A549 (cell line): ENCODE results near the gene CALHM1. TPM values are rescaled to one million over a fixed set of nuclear protein-coding genes. Genes with fewer than 3 reads are reported as not detected.

Experiments used
- ATAC-seq, 2 experiments: fragments of 200-7000 bp in 1 of 2; fragments of >200 bp in 1 of 2; cut with Nextera tagmentation in 1 of 2; cut with Tn5 transposase in 1 of 2; 3 replicates each; pipeline versions ENCODE4 v1.8.0 to v1.9.1; 2018 to 2020; ENCODE audit warnings: mild to moderate bottlenecking in 1 of 2, moderate library complexity in 1 of 2
- CTCF ChIA-PET: fragments of 300-600 bp; sonication (Branson Sonifier 250); formaldehyde crosslinking; extraction: SDS; loops from one replicate; lab custom pipeline; 2021; ENCODE audit warnings: antibody characterized with exemption, inconsistent platforms; lab: Yijun Ruan, JAX
- POLR2A ChIA-PET: fragments of 350-600 bp; formaldehyde crosslinking; extraction: SDS; loops from one replicate; lab custom pipeline; 2021; ENCODE audit warnings: antibody characterized with exemption, inconsistent platforms; lab: Yijun Ruan, JAX
- DNase-seq, 2 experiments: peaks; one replicate each; pipeline versions ENCODE4 v3.0.0 to v3.0.0-alpha.2; 2011 to 2016; ENCODE audit warnings: low read depth in 1 of 2, low spot score in 1 of 2
- FAIRE-seq: peaks from 2 replicates; lab custom pipeline; 2011; peaks lifted over from hg19 to GRCh38; lab: Jason Lieb, UNC
- H3K27ac ChIP-seq, 2 experiments: fragments of >200 bp; sonication (Bioruptor Twin); formaldehyde crosslinking; 3 replicates each; pipeline ENCODE4 v1.5.1; 2016 to 2017
- H3K4me1 ChIP-seq: fragments of >200 bp; sonication (Bioruptor Twin); formaldehyde crosslinking; 3 replicates; pipeline ENCODE4 v1.6.1; 2016
- H3K4me2 ChIP-seq: fragments of >200 bp; sonication (Bioruptor Twin); formaldehyde crosslinking; 3 replicates; pipeline ENCODE4 v1.6.1; 2016
- H3K4me3 ChIP-seq: fragments of >200 bp; sonication (Bioruptor Twin); formaldehyde crosslinking; 3 replicates; pipeline ENCODE4 v1.5.1; 2016
- H3K9me3 ChIP-seq: fragments of >200 bp; sonication (Bioruptor Twin); formaldehyde crosslinking; 3 replicates; pipeline ENCODE4 v1.6.1; 2016
- BHLHE40 ChIP-seq: IDR thresholded peaks from 2 replicates; pipeline ENCODE4 v1.6.1; 2012; ENCODE audit warnings: low read depth, low read length, inconsistent platforms
- CBX2 ChIP-seq: fragments of 200-600 bp; sonication (generic); IDR thresholded peaks from 2 replicates; pipeline ENCODE4 v1.6.1; 2016; ENCODE audit warnings: low read depth, mild to moderate bottlenecking, borderline replicate concordance
- CHD2 ChIP-seq: fragments of 150-350 bp; IDR thresholded peaks from 2 replicates; pipeline ENCODE4 v1.6.1; 2014; ENCODE audit warnings: low read length; ENCODE audit not compliant: partially characterized antibody
- CTCF ChIP-seq: fragments of >200 bp; sonication (Bioruptor Twin); formaldehyde crosslinking; IDR thresholded peaks from 3 replicates; pipeline ENCODE4 v1.5.1; 2016
- ELK1 ChIP-seq: fragments of 150-350 bp; IDR thresholded peaks from 2 replicates; pipeline ENCODE4 v1.6.1; 2014; ENCODE audit warnings: low read depth, mild to moderate bottlenecking, low read length
- HDAC2 ChIP-seq: fragments of 200-600 bp; sonication (generic); IDR thresholded peaks from 2 replicates; pipeline ENCODE4 v1.6.1; 2016
- HEYL ChIP-seq: fragments of 250-450 bp; sonication (Bioruptor Pico); IDR thresholded peaks from 2 replicates; pipeline ENCODE4 v1.8.0; 2021; ENCODE audit warnings: mild to moderate bottlenecking, moderate library complexity
- HOXA7 ChIP-seq: fragments of 250-450 bp; sonication (Bioruptor Pico); IDR thresholded peaks from 2 replicates; pipeline ENCODE4 v1.5.0; 2020; ENCODE audit warnings: mild to moderate bottlenecking, moderate library complexity
- KDM1A ChIP-seq: fragments of 200-600 bp; sonication (generic); IDR thresholded peaks from 2 replicates; pipeline ENCODE4 v1.6.1; 2016; ENCODE audit warnings: low read depth, mild to moderate bottlenecking
- MAZ ChIP-seq: fragments of 150-350 bp; IDR thresholded peaks from 2 replicates; pipeline ENCODE4 v1.6.1; 2014; ENCODE audit warnings: antibody characterized with exemption, low read depth, low read length, borderline replicate concordance
- NFE2L2 ChIP-seq: fragments of 150-350 bp; conservative IDR thresholded peaks from 2 replicates; pipeline ENCODE4 v1.6.1; 2014; ENCODE audit warnings: low read length
- NPAS2 ChIP-seq: fragments of 250-450 bp; sonication (Bioruptor Pico); IDR thresholded peaks from 2 replicates; pipeline ENCODE4 v1.8.0; 2022; ENCODE audit warnings: mild to moderate bottlenecking, moderate library complexity, borderline replicate concordance
- PHF8 ChIP-seq: fragments of 200-600 bp; sonication (generic); IDR thresholded peaks from 2 replicates; pipeline ENCODE4 v1.6.1; 2016; ENCODE audit warnings: low read depth, mild to moderate bottlenecking, antibody characterized with exemption, moderate library complexity, borderline replicate concordance
- POLR2A ChIP-seq: IDR thresholded peaks from 2 replicates; pipeline ENCODE4 v1.6.1; 2012; ENCODE audit warnings: mild to moderate bottlenecking, low read length
- RAD21 ChIP-seq, 2 experiments: fragments of >200 bp in 1 of 2; sonication (Bioruptor Twin) in 1 of 2; formaldehyde crosslinking in 1 of 2; IDR thresholded peaks in 1 of 2; conservative IDR thresholded peaks in 1 of 2; 2 replicates in 1 of 2; 3 replicates in 1 of 2; pipeline ENCODE4 v1.6.1; 2012 to 2018; ENCODE audit warnings: inconsistent platforms in 1 of 2
- RCOR1 ChIP-seq: fragments of 150-350 bp; IDR thresholded peaks from 2 replicates; pipeline ENCODE4 v1.6.1; 2014; ENCODE audit warnings: antibody characterized with exemption, low read length, low read depth
- SREBF2 ChIP-seq: fragments of 450-650 bp; IDR thresholded peaks from 2 replicates; pipeline ENCODE4 v1.6.1; 2014; ENCODE audit warnings: mild to moderate bottlenecking, moderate library complexity
- TFCP2L1 ChIP-seq: fragments of 250-450 bp; sonication (Bioruptor Pico); IDR thresholded peaks from 2 replicates; pipeline ENCODE4 v1.5.0; 2021; ENCODE audit warnings: mild to moderate bottlenecking
- TP53 ChIP-seq: fragments of 250-450 bp; sonication (Bioruptor Pico); IDR thresholded peaks from 2 replicates; pipeline ENCODE4 v1.5.0; 2021; ENCODE audit warnings: mild to moderate bottlenecking, moderate library complexity
- ZFP36 ChIP-seq: fragments of 450-650 bp; IDR thresholded peaks from 2 replicates; pipeline ENCODE4 v1.6.1; 2014; ENCODE audit warnings: borderline replicate concordance; ENCODE audit not compliant: partially characterized antibody
- ZNF302 ChIP-seq: fragments of 250-450 bp; sonication (Bioruptor Pico); IDR thresholded peaks from 2 replicates; pipeline ENCODE4 v1.9.0; 2021; ENCODE audit warnings: inconsistent platforms, mild to moderate bottlenecking, moderate library complexity
- ZSCAN20 ChIP-seq: fragments of 250-450 bp; sonication (Bioruptor Pico); IDR thresholded peaks from 2 replicates; pipeline ENCODE4 v1.8.0; 2022; ENCODE audit warnings: mild to moderate bottlenecking, moderate library complexity
- WGBS: methylation state at CpG from one replicate; pipeline ENCODE4 v1.1.6; 2017; ENCODE audit errors: missing lambda C conversion rate; 5-methylcytosine and 5-hydroxymethylcytosine counted together
- polyA plus RNA-seq, 4 experiments: library from polyadenylated mRNA; depleted of rRNA in 3 of 4; stranded (reverse); fragments of >200 nt; fragmentation: RNase III in 1 of 4; extraction: RNeasy Plus Mini Kit Qiagen cat#74134 plus additional on column Dnase treatment in 1 of 4; gene quantifications; 2 replicates in 3 of 4; 3 replicates in 1 of 4; pipeline ENCODE4 v1.2.3, GENCODE V29; 2011 to 2017
- TF ChIP-seq, protein P1 (sequence below): IDR thresholded peaks from 2 replicates; pipeline ENCODE4 v1.6.1; 2012
- TF ChIP-seq, protein P2 (sequence below): fragments of >200 bp; sonication (Bioruptor Twin); formaldehyde crosslinking; IDR thresholded peaks from 3 replicates; pipeline ENCODE4 v1.6.1; 2016

The CALHM1 gene
- polyA plus RNA-seq, 2 of the 4 experiments (the other 2 are of a cell fraction) = not detected

DNA sequence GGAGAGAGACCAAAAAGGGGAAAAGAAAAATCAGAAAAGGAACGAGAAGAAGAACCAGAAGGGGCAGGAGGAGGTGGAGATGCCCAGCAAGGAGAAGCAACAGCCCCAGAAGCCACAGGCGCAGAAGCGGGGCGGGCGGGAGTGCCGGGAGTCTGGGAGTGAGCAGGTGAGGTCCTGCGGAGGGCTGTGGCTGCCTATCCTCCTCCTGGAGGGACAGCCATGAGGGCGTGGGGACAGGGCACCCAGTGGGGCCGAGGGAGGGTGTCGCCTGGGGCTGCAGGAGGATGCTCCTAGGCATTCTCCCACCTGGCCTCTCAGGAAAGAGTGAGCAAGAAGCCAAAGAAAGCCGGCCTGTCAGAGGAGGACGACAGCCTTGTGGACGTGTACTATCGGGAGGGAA is 18.3 kb downstream of the CALHM1 start (continued):
- TF ChIP-seq HEYL (CRISPR knock-in tag) (no peak), ZNF302 (CRISPR knock-in tag) (no peak), NPAS2 (CRISPR knock-in tag) (no peak)
- TF ChIP-seq, protein P1, sequence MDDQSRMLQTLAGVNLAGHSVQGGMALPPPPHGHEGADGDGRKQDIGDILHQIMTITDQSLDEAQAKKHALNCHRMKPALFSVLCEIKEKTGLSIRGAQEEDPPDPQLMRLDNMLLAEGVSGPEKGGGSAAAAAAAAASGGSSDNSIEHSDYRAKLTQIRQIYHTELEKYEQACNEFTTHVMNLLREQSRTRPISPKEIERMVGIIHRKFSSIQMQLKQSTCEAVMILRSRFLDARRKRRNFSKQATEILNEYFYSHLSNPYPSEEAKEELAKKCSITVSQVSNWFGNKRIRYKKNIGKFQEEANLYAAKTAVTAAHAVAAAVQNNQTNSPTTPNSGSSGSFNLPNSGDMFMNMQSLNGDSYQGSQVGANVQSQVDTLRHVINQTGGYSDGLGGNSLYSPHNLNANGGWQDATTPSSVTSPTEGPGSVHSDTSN = no peak

DNA sequence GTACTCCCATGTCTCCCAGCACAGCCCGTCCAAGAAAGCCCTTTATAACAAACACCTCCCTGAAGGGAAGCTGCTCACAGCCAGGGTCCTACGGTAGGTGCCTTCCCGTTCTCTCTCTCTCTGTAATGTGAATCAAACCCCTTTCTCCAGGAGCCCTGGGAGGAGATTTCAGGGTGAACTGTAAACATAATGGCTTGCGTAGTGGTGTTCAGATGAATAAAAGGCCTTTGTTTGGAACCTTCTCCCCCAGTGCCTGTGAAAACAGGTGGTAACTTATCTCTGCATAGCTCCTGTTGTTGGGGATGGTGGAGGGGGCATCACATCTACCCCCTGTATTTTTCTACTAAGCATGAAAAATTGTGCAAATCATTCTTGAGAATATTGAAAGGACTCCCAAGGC is 18.9 kb downstream of the CALHM1 start:
- ChIA-PET POLR2A (no interaction called here), CTCF (interaction anchor here (1.8 to 1.9 kb wide), 2 partner anchors 23 to 46 kb away, joined by 4 to 5 read pairs; no protein-coding TSS in a partner anchor)
- Histone ChIP-seq H3K9me3 (no peaks in the 10 kb centered on the region), H3K4me3 (no peak overlapping the region), H3K4me1 (no peaks in the 10 kb centered on the region), H3K27ac (no peak overlapping the region), H3K4me2 (no peak overlapping the region)
- ATAC-seq (no peak), FAIRE-seq (no peak), DNase-seq (no peak)
- TF ChIP-seq PHF8 (no peak), BHLHE40 (no peak), NFE2L2 (no peak), ELK1 (no peak), MAZ (no peak), TFCP2L1 (CRISPR knock-in tag) (no peak), RAD21 (conservative IDR thresholded peaks at IDR 0.05 in 1 of 2, IDR thresholded peaks at IDR 0.05 in 1 of 2) (no peak)
- WGBS = 92% methylated on average over 4 of the region's 4 CpGs

GRCh38 chr10:103433858-103434257 is 24.8 kb downstream of the CALHM1 start:
- FAIRE-seq (no peak), DNase-seq (no peak), ATAC-seq (no peak)
- Histone ChIP-seq H3K9me3 (no peaks in the 10 kb centered on the region), H3K27ac (no peak overlapping the region), H3K4me3 (no peak overlapping the region), H3K4me1 (peaks cover 7% of the 10 kb centered on the region; the same call in 2 of the 3 replicates), H3K4me2 (no peak overlapping the region)
- WGBS = 64% methylated on average over 2 of the region's 2 CpGs
- POLR2A ChIA-PET = no interaction called here
- CTCF ChIA-PET = interaction anchor here (1.0 to 5.3 kb wide), 5 partner anchors 8 to 51 kb away, joined by 3 to 24 read pairs (median 3); no protein-coding TSS in a partner anchor
- no peak for TF ChIP-seq CBX2
- TF ChIP-seq ZFP36 = no peak
- no peak for TF ChIP-seq ZSCAN20 (CRISPR knock-in tag)
- no peak for TF ChIP-seq SREBF2
- TF ChIP-seq NFE2L2 = no peak
- TF ChIP-seq RCOR1 = no peak
- no peak for TF ChIP-seq ELK1
- TF ChIP-seq CHD2 = no peak
- TF ChIP-seq HDAC2 = no peak

DNA sequence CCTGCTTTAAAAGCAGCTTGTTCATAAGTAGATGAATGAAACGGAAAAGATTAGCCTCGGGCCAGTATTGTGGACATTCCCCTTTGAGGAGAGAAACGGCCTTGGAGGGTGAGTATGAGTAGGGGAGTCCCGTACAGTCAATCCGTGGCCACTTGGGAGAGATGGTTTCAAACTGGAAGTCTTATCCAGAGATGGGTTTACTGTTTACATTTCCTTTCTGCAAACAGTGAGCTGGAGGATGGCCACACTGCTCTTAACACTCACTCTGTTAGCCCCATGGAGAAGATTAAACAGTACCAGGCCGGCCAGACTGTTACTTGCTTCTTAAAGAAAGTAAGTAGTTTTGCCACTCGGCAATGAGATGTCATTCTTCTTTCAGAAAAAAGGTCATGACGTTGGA is 26.8 kb downstream of the CALHM1 start:
- 36% methylated on average over 8 of the region's 8 CpGs for WGBS
- no peak for TF ChIP-seq HOXA7 (CRISPR knock-in tag)
- TF ChIP-seq, protein P1 = no peak
- TF ChIP-seq, protein P2, sequence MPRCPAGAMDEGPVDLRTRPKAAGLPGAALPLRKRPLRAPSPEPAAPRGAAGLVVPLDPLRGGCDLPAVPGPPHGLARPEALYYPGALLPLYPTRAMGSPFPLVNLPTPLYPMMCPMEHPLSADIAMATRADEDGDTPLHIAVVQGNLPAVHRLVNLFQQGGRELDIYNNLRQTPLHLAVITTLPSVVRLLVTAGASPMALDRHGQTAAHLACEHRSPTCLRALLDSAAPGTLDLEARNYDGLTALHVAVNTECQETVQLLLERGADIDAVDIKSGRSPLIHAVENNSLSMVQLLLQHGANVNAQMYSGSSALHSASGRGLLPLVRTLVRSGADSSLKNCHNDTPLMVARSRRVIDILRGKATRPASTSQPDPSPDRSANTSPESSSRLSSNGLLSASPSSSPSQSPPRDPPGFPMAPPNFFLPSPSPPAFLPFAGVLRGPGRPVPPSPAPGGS = no peak
- TF ChIP-seq POLR2A = no peak
- no peak for TF ChIP-seq BHLHE40
- TF ChIP-seq NPAS2 (CRISPR knock-in tag) = no peak
- no peak for TF ChIP-seq NFE2L2
- no peak for TF ChIP-seq PHF8
- no peak for TF ChIP-seq CTCF
- TF ChIP-seq KDM1A = no peak
- TF ChIP-seq TP53 (CRISPR knock-in tag) = no peak
- no peak for TF ChIP-seq RCOR1

More for the DNA sequence above, 26.8 kb downstream of the CALHM1 start:
- ChIA-PET POLR2A (no interaction called here), CTCF (interaction anchor here (0.5 to 5.3 kb wide), 4 partner anchors 15 to 433 kb away, joined by 3 to 24 read pairs (median 6); no protein-coding TSS in a partner anchor)
- no peak for DNase-seq
- ATAC-seq = peak in 1 of 2 experiments; percentile 64; a peak in 3 of 6 replicates
- no peaks in the 10 kb centered on the region for H3K9me3 ChIP-seq
- no peak overlapping the region for H3K4me2 ChIP-seq
- no peak for FAIRE-seq
- H3K4me3 ChIP-seq = no peak overlapping the region
- peaks cover 7% of the 10 kb centered on the region; the same call in 2 of the 3 replicates for H3K4me1 ChIP-seq
- H3K27ac ChIP-seq = no peak overlapping the region
